Endometrium (tissue), 2 donors: ENCODE measurements around the gene RDH11.
"Not testable (repeated sequence)": the region's sequence is repeated elsewhere in the genome, so short reads cannot be mapped to it uniquely, and the experiment has no call there.

Source experiments
- FAIRE-seq: peaks from 2 replicates; lab custom pipeline; 2012; peaks lifted over from hg19 to GRCh38; lab: Jason Lieb, UNC
- donor health status: control.
- donor health status: control.

The RDH11 gene

DNA sequence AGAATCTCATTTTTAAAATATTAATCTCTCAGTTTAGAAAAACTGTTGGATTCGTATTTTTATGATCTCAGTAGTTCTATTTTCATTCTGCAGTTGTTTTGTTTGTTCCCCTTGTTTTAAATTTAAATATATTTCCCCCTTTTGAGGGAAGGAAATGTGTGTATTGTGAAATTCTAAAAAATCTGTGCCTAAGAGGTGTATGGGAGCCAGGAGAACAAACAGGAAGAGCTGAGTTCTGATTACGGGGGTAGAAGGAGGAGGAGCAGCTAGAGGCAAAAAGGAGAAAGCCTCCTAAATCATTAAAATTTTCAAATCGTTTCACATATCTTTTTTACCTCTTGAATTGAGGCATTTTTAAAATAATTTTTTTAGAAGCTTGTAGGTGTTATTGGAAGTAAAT, 8.4 kb upstream of the RDH11 start:
- no peak for FAIRE-seq

DNA sequence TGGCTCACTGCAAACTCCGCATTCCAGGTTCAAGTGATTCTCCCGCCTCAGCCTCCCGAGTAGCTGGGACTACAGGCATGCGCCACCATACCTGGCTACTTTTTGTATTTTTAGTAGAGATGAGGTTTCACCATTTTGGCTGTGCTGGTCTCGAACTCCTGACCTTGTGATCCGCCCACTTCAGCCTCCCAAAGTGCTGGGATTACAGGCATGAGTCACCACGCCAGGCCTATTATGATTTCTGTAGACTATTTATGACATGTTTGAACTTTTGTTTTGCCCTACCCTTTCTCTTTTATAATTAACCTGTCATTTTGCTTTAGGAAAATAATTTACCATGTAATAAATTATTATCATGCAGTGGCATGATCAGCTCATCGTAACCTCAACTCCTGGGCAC, 5.9 kb upstream of the RDH11 start, which contains the start of gene RDH12:
Gene RDH12 (plus strand): TSS at position 395 of the 400 bp plus-strand sequence. CDS start 20,757 bp downstream, outside the sequence.
- FAIRE-seq = not testable (repeated sequence)

- FAIRE-seq = no peak
Measured at GRCh38 chr14:67698179-67698578, 2.6 kb upstream of the RDH11 start.

DNA sequence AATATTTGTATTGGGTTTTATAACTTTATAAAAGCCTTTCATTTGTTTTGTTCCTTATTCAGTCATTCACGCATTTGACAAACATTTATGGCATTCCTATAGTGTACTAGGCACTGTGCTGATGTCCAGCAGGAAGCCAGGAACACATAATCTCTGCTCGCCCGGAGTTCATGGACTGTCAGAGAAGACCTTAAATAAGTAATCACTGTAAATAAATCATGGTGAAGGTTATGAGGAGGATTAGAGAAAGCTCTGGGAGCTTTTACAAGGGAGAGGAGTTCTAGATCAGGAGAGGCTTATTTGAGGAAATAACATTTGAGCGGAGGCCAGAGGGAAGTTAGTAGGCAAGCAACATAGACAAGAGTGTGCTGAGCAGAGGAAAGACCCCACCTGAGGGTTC, 1.4 kb upstream of the RDH11 start:
- no peak for FAIRE-seq

DNA sequence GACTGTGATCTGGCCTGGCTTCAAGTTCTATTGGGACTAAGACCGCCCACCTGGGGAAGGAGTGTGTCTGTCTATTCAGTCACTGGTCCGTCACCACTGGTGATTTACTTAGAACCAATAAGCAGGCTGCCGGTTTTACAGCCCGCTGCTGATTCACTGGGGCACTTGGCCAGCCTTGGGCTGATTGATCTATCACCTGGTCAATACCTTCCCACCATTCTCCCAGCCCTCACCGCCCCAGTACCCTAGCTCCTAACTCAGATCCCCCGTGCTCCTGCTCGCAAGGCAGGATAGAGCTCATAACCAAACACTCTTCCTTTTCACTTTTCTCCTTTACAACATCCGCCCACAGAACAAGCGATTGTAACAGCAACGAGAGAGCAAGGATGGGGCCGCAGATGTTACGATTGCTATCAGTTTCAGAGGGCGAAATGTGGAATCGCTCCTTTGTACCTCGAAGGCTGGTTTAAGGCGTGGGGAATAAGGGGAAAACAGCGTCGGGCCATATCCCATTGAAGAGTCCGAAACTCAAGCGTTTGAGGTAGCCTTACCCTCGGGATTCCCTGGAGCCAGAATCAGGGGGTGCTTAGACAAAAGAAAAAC, 672 bp downstream of the RDH11 start:
- FAIRE-seq = no peak

DNA sequence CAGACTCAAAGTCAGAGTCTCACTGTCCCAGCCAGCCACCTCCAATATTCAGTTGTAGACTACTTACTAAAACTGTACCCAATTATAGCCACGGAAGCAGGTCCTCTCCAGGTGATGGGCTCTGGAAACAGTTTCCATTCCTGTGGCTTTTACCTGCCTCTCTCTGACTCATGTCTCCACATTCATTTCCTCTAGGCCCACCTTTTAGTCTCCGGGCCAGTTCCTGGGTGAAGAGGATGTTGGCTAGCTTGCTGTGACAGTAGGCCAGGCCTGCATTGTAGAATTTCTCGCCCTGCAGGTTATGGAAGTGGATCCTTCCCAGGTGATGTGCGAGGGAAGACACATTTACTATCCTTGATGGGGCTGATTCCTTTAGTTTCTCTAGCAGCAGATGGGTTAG, 5.6 kb downstream of the RDH11 start:
- FAIRE-seq = no peak

GRCh38 chr14:67683842-67684241, 11.7 kb downstream of the RDH11 start:
- no peak for FAIRE-seq

DNA sequence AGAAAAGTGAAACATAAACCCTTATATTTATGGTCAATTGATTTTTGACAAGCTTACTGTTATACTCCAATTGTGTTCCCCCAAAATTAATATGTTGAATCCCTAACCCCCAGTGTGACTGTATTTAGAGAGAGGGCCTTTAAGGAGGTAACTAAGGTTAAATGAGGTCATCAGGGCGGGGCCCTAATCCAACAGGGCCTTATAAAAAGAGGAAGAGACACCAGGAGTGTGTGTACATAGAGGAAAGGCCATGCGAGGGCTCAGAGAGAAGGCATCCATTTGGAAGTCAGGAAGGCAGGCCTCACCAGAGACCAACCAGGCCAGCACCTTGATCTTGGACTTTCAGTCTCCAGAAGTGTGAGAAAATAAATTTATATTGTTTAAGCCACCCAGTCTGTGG, 14.6 kb downstream of the RDH11 start:
- no peak for FAIRE-seq

DNA sequence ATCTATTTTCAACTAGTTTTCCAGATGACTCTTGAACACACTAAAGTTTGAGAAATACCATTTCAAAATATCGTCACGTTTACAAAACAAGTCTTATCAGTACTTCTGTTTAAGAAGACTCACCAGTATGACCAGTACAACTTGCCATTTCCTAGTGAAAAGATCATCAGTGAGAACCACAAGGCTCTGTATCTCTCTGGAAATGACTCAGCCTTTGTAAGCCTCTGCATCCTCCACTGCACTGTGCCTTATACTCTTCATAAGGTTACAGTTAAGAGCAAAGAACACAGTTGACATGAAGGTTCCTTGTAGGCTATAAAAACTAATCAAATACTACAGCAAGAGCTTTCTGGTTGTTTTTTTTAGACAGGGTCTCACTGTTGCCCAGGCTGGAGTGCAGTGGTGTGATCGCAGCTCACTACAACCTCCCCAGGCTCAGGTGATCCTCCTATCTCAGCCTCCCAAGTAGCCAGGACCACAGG, 15.4 kb downstream of the RDH11 start:
- FAIRE-seq = no peak

GRCh38 chr14:67679006-67679405, 16.6 kb downstream of the RDH11 start:
- no peak for FAIRE-seq

GRCh38 chr14:67675219-67675582, 20.4 kb downstream of the RDH11 start:
- no peak for FAIRE-seq

- no peak for FAIRE-seq
Measured at GRCh38 chr14:67674480-67675218, 20.9 kb downstream of the RDH11 start, which contains the start of gene VTI1B. Gene VTI1B, minus strand, starts transcription at chr14:67674632. Its CDS starts 143 bp downstream, at chr14:67674489.

- no peak for FAIRE-seq
Measured at GRCh38 chr14:67674139-67674479, 21.5 kb downstream of the RDH11 start.

- no peak for FAIRE-seq
Measured at GRCh38 chr14:67673451-67673850, 22.1 kb downstream of the RDH11 start.

GRCh38 chr14:67668559-67668958, 27.0 kb downstream of the RDH11 start:
- no peak for FAIRE-seq

- FAIRE-seq = no peak
Measured at GRCh38 chr14:67666750-67667449, 28.7 kb downstream of the RDH11 start.

- no peak for FAIRE-seq
Measured at GRCh38 chr14:67665868-67666267, 29.7 kb downstream of the RDH11 start.

DNA sequence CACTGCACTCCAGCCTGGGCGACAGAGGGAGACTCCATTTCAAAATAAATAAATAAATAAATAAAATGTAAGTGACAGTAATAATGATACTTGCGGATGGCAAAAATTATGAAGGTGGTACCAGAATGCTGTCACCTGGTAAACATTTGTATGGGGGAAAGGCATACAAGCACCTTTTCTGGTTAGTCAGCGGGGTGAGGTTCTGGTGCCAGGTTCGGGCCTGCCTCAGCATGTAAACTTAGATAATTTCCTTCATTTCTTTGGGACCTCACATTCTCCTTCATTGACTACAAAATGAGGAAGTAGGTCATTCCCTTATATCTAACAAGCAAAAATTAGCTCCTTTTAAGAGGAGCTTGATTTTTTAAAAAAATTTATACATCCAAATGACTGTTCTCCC, 31.9 kb downstream of the RDH11 start:
- no peak for FAIRE-seq

DNA sequence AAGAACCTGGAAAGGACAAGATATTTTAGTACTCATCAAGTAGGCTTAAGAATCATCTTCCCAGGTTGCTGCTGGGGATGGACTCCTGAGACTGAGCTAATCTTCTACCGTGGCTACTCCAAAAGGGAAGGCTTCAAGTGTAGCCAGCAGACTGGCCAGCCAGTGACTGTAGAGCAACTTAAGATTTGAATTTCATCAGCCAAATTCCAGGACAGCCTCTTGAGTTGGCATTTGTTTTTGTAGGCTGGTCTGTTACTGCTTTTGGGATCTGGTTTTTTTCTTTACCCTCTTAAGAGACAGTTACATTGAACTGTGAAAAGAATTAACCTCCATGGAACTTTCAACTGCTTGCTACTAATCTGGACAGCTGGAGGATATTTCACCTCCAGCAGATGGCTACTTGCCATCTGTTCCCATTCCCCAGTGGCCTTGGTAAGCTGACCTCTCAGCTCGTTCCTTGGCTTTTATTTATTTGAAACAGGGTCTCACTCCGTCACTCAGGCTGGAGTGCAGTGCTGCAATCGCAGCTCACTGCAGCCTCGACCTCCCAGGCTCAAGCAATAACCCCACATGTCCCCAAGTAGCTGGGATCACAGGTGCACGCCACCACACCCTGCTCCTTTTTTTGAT, 41.8 kb downstream of the RDH11 start:
- no peak for FAIRE-seq

DNA sequence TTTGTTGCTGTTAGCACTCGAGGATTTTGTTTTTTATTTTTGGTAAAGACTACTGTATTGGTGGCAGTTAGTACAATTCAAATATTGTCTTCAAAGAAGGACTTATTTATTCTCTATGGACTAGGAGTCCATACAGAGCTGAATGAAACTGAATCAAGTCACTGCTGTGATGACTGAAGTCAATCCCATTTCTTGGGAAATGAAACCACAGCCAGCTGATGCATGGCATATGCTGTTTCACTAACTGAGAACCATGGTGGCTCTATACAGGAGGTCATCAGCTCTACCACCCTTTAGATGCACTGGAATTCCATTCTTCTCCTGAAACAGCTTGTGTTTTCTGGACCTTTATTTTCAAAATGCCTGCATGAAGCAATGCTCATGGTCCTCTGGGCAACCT, 43.4 kb downstream of the RDH11 start:
- FAIRE-seq = no peak

DNA sequence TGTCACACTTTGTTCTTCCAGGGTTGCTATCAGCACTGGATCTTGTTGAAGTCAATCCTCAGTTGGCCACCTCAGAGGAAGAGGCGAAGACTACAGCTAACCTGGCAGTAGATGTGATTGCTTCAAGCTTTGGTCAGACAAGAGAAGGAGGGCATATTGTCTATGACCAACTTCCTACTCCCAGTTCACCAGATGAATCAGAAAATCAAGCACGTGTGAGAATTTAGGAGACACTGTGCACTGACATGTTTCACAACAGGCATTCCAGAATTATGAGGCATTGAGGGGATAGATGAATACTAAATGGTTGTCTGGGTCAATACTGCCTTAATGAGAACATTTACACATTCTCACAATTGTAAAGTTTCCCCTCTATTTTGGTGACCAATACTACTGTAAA, 44.9 kb downstream of the RDH11 start:
- no peak for FAIRE-seq

DNA sequence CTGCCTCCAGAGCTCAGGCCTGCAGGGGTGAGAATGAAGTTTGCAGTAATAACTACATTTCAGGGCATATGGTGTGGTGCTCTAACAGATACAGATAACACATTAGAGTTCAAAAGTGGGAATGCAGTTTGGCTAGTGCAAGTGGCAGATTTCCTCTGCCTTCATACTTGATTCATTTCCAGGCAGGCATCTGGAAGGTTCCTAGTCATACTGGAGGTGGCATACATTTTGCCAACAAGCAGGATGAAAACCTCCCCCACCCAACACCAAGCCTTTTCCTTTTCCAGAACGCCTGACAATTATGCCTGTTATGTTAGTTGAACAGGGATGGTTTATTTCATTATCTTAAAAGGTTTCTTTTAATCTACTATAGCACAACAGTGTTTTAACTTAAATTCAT, 45.4 kb downstream of the RDH11 start:
- no peak for FAIRE-seq

GRCh38 chr14:67646131-67646530, 49.4 kb downstream of the RDH11 start:
- FAIRE-seq = no peak
